IPS-15b (cell line): ENCODE data around the gene GNPDA1.
"Not testable (repeated sequence)": the region's sequence is repeated elsewhere in the genome, so short reads cannot be mapped to it uniquely, and the experiment has no call there.

Experiments used
- H3K27me3 ChIP-seq: one replicate; pipeline ENCODE4 v1.6.1; 2013; ENCODE audit warnings: low read length; ENCODE audit not compliant: control insufficient read depth, insufficient read depth
- H3K36me3 ChIP-seq: one replicate; pipeline ENCODE4 v1.6.1; 2013; ENCODE audit warnings: low read length; ENCODE audit not compliant: control insufficient read depth, insufficient read depth
- H3K4me1 ChIP-seq: one replicate; pipeline ENCODE4 v1.6.1; 2013; ENCODE audit warnings: mild to moderate bottlenecking, low read length; ENCODE audit not compliant: control insufficient read depth, insufficient read depth
- H3K4me3 ChIP-seq: one replicate; pipeline ENCODE4 v1.5.1; 2013; ENCODE audit warnings: low read depth, low read length
- H3K9ac ChIP-seq: one replicate; pipeline ENCODE4 v1.6.1; 2013; ENCODE audit warnings: low read depth, mild to moderate bottlenecking, low read length
- H3K9me3 ChIP-seq: one replicate; pipeline ENCODE4 v1.6.1; 2013; ENCODE audit warnings: mild to moderate bottlenecking, low read length; ENCODE audit not compliant: control insufficient read depth, insufficient read depth

GNPDA1 gene

DNA sequence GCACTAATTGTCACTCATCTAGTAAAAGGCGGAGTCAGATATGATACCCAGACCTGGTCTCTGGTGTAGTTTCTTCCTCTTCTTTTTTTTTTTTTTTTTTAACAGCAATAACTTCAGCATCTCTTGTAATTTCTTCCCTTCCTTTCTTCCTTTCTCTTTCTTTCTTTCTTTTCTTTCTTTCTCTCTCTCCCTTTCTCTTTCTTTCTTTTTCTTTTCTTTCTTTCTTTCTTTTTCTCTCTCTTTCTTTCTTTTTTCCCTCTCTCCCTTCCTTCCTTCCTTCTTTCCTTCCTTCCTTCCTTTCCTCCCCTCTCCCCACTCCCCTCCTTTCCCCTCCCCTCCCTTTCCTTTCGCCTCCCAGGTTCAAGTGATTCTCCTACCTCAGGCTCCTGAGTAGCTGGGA, 25.9 kb upstream of the GNPDA1 start:
- Histone ChIP-seq H3K4me3 (no peak overlapping the region), H3K9me3 (no peaks in the 10 kb centered on the region), H3K36me3 (no peaks in the 10 kb centered on the region), H3K9ac (no peak overlapping the region), H3K4me1 (no peaks in the 10 kb centered on the region), H3K27me3 (no peaks in the 10 kb centered on the region)

DNA sequence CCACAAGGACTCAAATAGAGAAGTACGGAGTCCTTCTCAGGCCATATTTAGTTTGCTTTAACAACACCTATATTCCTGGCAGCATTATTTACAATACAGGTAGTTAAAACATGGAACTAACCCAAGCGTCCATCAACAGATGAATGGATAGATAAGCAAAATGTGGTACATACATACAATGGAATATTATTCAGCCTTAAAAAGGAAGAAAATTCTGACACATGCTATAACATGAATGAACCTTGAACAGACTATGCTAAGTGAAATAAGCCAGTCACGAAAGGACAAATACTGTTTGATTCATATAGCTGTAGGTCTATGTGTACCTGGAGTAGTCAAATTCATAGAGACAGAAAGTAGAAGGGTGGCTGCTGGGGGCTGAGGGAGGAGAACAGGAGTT, 24.8 kb upstream of the GNPDA1 start:
- H3K36me3 ChIP-seq, H3K4me1 ChIP-seq, H3K27me3 ChIP-seq, H3K4me3 ChIP-seq, H3K9ac ChIP-seq, H3K9me3 ChIP-seq: not testable (repeated sequence)

DNA sequence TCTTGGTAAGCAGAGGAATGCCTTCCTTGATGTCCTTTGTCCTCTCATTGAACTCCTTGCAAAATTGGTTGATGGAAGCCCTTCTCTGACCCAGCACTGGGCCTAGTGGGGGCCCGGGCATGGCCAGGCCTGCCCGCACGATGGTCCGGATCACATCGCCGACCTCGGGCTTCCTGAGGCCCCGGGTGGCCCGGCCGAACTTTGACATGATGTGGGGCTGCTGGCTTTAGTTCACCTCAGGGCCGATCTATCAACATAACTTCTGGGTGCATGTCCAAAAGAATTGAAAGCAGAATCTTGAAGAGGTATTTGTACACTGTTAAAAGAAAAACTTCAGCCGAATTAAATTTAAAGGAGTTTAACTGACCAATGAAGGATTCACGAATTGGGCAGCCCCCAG, 24.1 kb upstream of the GNPDA1 start:
- no peak overlapping the region for H3K4me3 ChIP-seq
- no peaks in the 10 kb centered on the region for H3K9me3 ChIP-seq

DNA sequence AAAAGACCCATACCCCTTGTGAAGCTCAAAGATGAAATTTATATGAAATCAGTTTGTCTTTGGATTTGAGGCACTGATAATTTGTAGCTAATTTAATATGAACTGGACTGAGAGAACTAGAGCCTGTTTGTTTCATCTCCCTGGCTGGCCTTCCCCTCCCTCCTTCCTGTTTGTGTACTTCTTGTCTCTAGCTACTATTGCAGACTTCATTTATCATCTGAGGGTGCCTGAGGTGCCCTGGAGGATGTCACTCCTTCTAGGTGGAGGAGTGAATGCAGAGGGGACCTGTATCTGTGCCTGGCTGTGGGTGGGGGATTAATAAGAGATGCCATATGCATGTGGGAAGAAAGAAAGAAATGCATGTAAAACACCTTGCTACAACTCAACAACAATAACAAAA, 22.2 kb upstream of the GNPDA1 start:
- H3K4me1 ChIP-seq: no peaks in the 10 kb centered on the region
- no peaks in the 10 kb centered on the region for H3K27me3 ChIP-seq
- H3K4me3 ChIP-seq: no peak overlapping the region
- H3K9ac ChIP-seq: no peak overlapping the region
- H3K36me3 ChIP-seq: no peaks in the 10 kb centered on the region
- H3K9me3 ChIP-seq: no peaks in the 10 kb centered on the region

More for the DNA sequence above, 24.1 kb upstream of the GNPDA1 start:
- Histone ChIP-seq H3K36me3 (no peaks in the 10 kb centered on the region), H3K9ac (no peak overlapping the region), H3K4me1 (no peaks in the 10 kb centered on the region), H3K27me3 (no peaks in the 10 kb centered on the region)

DNA sequence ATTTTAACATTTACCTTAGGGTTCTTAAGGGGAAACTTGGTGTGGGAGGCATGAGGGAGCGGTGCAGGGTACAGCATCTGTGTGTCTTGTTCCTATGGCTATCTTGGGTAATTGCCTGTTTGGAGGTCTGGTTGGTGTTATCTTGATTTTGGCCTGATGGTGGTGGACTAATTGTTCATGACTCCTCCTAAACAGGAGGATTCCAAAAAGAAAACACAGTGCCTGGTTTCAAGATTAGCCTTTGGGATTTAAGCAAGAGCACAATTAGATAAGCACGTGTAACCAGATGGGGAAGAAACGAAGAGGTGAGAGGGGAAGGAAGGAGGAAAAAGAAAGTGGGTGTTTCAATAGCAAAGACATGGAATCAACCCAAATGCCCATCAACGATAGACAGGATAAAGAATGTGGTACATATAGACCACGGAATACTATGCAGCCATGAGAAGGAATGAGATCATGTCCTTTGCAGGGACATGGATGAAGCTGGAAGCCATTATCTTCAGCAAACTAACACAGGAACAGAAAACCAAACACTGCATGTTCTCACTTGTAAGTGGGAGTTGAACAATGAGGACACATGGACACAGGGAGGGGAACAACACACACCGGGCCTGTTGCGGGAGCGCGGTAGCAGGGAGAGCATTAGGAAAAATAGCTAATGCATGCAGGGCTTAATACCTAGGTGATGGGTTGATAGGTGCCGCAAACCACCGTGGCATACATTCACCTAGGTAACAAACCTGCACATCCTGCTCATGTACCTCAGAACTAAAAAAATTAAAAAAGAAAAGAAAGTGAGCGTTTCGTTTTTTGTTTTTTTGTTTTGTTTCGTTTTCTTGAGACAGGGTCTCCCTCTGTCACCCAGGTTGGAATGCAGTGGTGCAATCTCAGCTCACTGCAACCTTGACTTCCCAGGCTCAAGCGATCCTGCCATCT, 21.1 kb upstream of the GNPDA1 start:
- H3K36me3 ChIP-seq, H3K27me3 ChIP-seq, H3K9ac ChIP-seq, H3K4me1 ChIP-seq, H3K9me3 ChIP-seq, H3K4me3 ChIP-seq: not testable (repeated sequence)

DNA sequence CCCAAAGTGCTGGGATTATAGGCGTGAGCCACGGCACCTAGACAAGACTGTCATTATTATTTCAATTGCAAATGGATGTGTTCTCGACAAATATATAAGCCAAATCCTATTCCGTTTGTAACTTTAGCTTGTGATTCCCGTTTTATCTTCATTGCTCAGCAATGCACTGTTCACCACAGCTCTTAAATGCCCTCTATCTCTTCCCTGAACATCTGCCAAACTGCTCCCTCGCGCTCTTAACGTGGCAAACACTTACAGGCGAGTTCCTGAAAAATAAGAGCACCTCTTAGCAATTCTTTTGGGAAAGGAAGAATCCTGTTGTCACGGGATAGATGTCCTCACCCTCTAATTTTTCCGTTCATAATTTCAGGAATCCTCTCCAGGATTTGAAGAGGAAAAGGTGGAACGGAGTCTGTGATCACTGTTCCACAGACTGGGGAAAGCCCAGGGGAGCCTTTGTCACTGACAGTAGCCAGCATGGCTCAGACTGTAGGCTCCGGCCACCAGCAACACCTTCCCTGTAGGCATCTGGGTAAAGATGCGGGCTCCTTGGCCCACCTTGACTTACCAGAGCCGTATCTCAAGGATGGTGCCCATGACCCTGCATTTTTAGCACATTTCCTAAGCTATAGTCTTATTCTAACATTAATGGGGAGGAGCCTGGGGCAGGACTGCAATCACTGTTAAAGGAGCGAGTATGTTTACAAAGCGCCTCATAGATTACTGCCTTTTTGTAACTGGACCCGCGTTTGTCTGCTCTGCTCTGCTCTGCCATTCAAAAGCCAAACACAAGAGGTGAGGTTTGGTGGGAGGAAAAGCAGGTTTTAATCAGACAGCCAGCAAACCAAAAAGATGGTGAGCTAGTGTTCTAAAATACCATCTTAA, 20.2 kb upstream of the GNPDA1 start:
- Histone ChIP-seq H3K4me3 (no peak overlapping the region), H3K36me3 (no peaks in the 10 kb centered on the region), H3K27me3 (no peaks in the 10 kb centered on the region), H3K9ac (no peak overlapping the region), H3K4me1 (no peaks in the 10 kb centered on the region), H3K9me3 (no peaks in the 10 kb centered on the region)

DNA sequence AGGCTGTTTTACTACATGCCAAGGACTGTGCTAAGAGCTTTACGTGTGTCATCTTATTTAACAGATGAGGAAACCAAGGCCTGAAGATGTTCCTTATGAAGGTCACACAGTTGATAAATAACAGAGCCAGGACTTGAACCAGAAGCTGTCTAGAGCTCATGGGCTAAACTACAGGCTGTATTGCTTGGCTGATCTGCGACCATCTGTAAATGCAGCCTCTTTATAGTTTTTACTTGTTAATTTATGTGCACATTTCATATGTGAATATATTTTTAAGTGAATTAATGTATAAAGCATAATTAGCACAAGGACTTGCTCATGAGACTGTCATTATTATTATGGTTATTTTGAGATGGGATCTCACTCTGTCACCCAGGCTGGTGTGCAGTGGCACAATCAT, 19.3 kb upstream of the GNPDA1 start:
- no peaks in the 10 kb centered on the region for H3K27me3 ChIP-seq
- H3K9me3 ChIP-seq: no peaks in the 10 kb centered on the region
- H3K4me1 ChIP-seq: no peaks in the 10 kb centered on the region
- no peak overlapping the region for H3K9ac ChIP-seq
- no peaks in the 10 kb centered on the region for H3K36me3 ChIP-seq
- no peak overlapping the region for H3K4me3 ChIP-seq

DNA sequence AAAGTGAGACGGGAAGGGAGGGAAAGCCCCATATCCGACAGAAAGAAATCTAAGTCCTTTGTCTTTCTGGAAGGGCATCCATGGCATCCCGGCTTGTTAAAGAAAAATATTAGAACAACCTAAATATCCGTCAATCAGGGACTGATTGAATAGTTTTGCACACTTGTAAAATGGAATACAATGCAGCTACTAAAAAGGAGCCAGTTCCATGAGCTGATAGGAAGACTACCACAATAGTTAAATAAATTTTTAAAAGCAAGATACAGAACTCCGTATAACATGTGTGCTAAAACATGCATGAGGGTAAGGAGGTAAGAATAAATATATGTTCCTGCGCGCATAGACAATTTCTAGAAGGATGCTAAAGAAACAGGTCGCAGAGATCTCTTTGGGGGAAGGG, 12.8 kb upstream of the GNPDA1 start:
- Histone ChIP-seq H3K36me3 (no peaks in the 10 kb centered on the region), H3K9me3 (no peaks in the 10 kb centered on the region), H3K4me3 (peak overlapping the region; percentile 60), H3K9ac (no peak overlapping the region), H3K4me1 (peaks cover 7% of the 10 kb centered on the region), H3K27me3 (no peaks in the 10 kb centered on the region)

DNA sequence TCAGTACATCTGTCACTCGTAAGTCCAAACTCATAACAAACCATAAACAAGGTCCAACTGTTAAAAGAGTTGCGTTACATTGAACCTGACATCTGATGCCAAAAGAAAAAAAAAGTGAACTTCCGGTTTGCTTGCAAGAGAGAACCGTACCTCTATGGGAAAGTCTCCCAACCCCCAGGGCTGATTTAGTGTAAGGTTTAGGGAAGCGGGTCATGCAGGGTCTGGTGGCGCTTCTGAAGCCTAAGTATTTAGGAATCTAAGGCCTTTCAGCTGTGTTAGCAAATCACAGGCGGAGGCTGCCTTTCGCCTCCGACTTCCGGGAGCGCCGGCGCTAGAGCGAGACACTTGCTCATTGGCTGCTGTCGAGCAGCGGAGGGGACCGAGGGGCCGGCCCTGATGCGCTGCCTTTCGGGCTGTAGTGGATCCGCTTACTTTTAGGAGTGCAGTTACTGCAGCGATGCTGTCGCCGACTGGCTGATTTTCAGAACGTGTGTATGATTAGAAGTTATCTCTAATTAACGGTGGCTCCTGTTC, 12.0 kb upstream of the GNPDA1 start:
- no peaks in the 10 kb centered on the region for H3K27me3 ChIP-seq
- no peaks in the 10 kb centered on the region for H3K36me3 ChIP-seq
- peak overlapping the region; percentile 60 for H3K4me3 ChIP-seq
- no peaks in the 10 kb centered on the region for H3K9me3 ChIP-seq
- H3K9ac ChIP-seq: peak overlapping the region; percentile 63
- peaks cover 7% of the 10 kb centered on the region for H3K4me1 ChIP-seq

DNA sequence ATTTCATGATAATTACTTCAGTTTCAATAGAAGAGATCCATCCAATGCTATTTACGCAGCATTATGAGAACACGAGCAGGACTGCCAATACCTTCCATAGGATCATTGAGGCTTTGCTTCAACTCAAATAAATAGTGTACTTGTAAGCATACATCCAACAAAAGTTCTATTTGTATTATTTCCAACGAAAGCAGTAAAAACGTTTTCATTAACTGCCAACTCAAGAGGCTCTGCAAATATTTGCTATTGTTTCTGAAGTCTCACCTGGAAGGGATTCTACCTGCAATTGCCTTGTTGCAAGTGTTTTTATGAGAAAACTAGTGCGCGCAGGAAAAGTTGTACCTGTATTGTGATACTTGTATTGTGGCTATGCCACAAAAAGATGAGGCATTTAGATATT, 11.0 kb upstream of the GNPDA1 start:
- H3K9me3 ChIP-seq: no peaks in the 10 kb centered on the region
- H3K4me3 ChIP-seq: no peak overlapping the region
- H3K9ac ChIP-seq: no peak overlapping the region
- no peaks in the 10 kb centered on the region for H3K27me3 ChIP-seq
- peaks cover 7% of the 10 kb centered on the region for H3K4me1 ChIP-seq
- H3K36me3 ChIP-seq: no peaks in the 10 kb centered on the region

DNA sequence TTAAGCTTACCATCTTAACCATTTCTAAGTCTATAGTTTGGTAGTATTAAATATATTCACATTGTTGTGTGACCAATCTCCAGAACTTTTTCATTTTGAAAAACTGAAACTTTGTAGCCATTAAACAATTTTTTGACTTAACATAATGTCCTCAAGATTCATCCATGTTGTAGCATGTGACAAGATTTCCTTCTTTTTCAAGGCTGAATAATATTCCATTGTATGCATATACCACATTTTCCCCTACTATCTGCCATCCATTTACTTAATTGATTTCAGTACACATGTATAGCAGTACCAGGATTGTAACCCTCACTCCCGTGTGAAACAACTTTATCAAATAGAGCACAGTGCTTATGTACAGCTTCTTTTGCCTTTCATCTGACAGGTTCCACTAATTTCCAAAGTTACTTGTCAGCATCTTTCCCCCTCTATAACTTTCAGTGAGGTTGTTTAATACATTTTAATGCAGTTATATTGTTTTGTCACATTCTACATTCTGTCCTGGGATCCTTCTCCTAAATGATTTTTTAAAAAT, 7.4 kb upstream of the GNPDA1 start:
- H3K9ac ChIP-seq: no peak overlapping the region
- H3K4me3 ChIP-seq: no peak overlapping the region
- H3K27me3 ChIP-seq: no peaks in the 10 kb centered on the region
- no peaks in the 10 kb centered on the region for H3K9me3 ChIP-seq
- peaks cover 4% of the 10 kb centered on the region for H3K4me1 ChIP-seq
- H3K36me3 ChIP-seq: no peaks in the 10 kb centered on the region
